Thyroid gland (tissue), 4 donors: ENCODE results near the gene LRRFIP1.

Experiments used
- POLR2A ChIP-seq, 2 donors: fragments of 450-650 bp; IDR thresholded peaks; one replicate each; pipeline ENCODE4 v1.6.1; 2017; ENCODE audit warnings: antibody characterized with exemption in 2 of 2, mild to moderate bottlenecking in 2 of 2, moderate library complexity in 1 of 2
- TF ChIP-seq, protein P1 (sequence below), 6 experiments: fragments of 200-600 bp in 3 of 6; fragments of 450-650 bp in 3 of 6; sonication (generic) in 3 of 6; IDR thresholded peaks; one replicate each; pipeline ENCODE4 v1.5.1; 2016 to 2019; ENCODE audit warnings: antibody characterized with exemption in 6 of 6, mild to moderate bottlenecking in 2 of 6, inconsistent platforms in 1 of 6, moderate library complexity in 1 of 6

DNA sequence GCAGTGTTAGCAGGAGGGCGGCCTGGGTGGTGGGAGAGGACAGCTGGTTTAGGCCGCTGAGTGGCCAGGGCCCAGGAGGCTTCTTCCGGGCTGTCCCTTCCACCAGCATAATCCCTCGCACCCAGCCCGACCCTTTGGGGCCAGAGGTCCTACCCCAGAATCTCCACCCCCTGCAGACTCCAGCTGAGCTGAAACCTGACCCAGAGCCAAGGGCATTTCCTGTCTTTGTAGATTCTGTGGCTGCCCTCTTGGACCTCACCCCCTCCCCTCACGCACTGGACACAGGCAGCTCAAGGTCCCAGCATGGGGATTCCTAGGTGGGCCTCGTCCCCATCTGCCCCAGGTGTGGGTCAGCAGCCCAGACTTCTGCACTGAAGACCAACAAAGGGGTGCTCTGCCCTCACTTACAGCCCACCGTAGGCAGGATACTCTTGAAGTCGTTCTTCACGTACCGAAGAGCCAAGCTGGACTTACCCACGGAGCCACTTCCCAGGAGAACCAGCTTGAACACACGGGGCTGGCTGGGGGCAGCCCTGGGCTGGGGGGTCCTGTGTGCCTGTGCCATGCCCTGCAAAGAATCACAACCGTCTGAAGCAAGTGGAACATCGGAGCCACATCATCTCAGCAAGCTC lies 41.7 kb upstream of the LRRFIP1 start:
- TF ChIP-seq, protein P1, sequence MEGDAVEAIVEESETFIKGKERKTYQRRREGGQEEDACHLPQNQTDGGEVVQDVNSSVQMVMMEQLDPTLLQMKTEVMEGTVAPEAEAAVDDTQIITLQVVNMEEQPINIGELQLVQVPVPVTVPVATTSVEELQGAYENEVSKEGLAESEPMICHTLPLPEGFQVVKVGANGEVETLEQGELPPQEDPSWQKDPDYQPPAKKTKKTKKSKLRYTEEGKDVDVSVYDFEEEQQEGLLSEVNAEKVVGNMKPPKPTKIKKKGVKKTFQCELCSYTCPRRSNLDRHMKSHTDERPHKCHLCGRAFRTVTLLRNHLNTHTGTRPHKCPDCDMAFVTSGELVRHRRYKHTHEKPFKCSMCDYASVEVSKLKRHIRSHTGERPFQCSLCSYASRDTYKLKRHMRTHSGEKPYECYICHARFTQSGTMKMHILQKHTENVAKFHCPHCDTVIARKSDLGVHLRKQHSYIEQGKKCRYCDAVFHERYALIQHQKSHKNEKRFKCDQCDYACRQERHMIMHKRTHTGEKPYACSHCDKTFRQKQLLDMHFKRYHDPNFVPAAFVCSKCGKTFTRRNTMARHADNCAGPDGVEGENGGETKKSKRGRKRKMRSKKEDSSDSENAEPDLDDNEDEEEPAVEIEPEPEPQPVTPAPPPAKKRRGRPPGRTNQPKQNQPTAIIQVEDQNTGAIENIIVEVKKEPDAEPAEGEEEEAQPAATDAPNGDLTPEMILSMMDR (IDR thresholded peaks at IDR 0.05), result no peak
- TF ChIP-seq POLR2A (IDR thresholded peaks at IDR 0.05), result no peak
